ENCODE data around the gene DSN1.

The DSN1 gene

DNA sequence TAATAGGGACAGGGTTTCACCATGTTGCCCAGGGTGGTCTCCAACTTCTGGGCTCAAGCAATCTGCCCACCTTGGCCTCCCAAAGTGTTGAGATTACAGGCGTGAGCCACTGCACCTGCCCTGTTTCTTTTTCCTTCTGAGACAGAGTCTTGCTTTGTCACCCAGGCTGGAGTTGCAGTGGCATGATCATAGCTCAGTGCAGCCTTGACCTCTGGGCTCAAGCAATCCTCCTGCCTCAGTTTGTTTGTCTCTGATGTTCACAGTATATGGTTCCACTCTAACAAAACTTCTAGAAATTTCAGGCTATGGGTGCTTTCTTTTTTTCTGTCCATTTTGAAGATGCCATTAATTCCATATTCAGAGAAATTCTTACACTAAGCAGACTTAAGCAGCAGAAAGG is 60.8 kb downstream of the DSN1 start:
- TF ChIP-seq GATA3 (IDR thresholded peaks at IDR 0.05; ENCODE audit: low read depth, low read length) (no peak), GATA2 (IDR thresholded peaks at IDR 0.05; ENCODE audit: low read depth, low read length) (no peak)

DNA sequence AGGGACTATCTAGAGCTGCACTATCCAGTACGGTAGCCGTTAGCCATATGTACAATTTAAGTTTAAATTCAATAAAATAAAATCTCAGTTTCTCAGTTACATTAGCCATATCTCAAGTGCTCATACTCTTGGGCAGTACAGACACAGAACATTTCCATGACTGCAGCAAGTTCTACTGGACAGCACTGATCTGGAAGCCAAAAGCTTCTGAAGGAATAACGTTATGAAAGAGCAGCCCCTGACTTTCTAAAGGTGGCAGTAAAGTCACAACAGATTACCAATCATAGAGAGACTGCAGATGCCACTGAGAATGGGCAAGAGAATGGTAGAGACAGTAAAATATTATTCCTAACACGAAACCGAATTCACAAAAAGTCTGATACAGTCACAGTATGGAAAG is 64.4 kb downstream of the DSN1 start:
- TF ChIP-seq GATA2 (IDR thresholded peaks at IDR 0.05; ENCODE audit: low read depth, low read length) (no peak), GATA3 (IDR thresholded peaks at IDR 0.05; ENCODE audit: low read depth, low read length) (no peak)

DNA sequence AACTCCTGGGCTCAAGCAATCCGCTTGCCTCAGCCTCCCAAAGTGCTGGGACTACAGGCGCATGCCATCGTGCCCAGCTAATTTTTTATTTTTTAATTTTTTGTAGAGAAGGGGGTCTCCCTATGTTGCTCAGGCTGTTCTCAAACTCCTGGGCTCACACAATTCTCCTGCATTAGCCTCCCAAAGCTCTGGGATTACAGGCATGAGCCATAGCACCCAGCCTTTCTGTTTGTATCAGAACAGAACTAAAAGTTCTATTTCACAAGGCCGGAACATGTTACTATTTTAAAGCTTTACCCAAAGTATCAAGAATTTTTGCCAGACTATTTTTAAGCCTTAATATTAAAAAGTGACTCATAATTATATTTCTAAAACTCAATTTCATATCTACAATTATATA is 70.0 kb downstream of the DSN1 start:
- TF ChIP-seq GATA3 (IDR thresholded peaks at IDR 0.05; ENCODE audit: low read depth, low read length) (no peak), GATA2 (IDR thresholded peaks at IDR 0.05; ENCODE audit: low read depth, low read length) (no peak)

All from SH-SY5Y (cell line).